Uterus (tissue), 4 donors: ENCODE results near the gene CASZ1. TPM values are rescaled to one million over a fixed set of nuclear protein-coding genes. Genes with fewer than 3 reads are reported as not detected.
A peak's percentile ranks its signal among the peaks of the same experiment; 100 is the strongest.

Source experiments
- DNase-seq, 2 donors: peaks; one replicate each; pipeline ENCODE4 v3.0.0-alpha.2; 2019 to 2020
- H3K27ac ChIP-seq, 2 donors: fragments of 200-600 bp; sonication (generic); 1 replicate in 1 of 2; 2 replicates in 1 of 2; pipeline ENCODE4 v1.5.1; 2016 to 2018
- H3K27me3 ChIP-seq, 2 donors: fragments of 200-600 bp; sonication (generic); one replicate each; pipeline ENCODE4 v1.5.1; 2018 to 2019; ENCODE audit warnings: control low read depth in 1 of 2
- H3K36me3 ChIP-seq, 2 donors: fragments of 200-600 bp; sonication (generic); one replicate each; pipeline ENCODE4 v1.5.1; 2019; ENCODE audit warnings: control low read depth in 1 of 2
- H3K4me1 ChIP-seq, 2 donors: fragments of 200-600 bp; sonication (generic); one replicate each; pipeline ENCODE4 v1.5.1; 2018 to 2019; ENCODE audit warnings: control low read depth in 1 of 2
- H3K4me3 ChIP-seq, 2 donors: fragments of 200-600 bp; sonication (generic); 1 replicate in 1 of 2; 2 replicates in 1 of 2; pipeline ENCODE4 v1.5.1; 2018 to 2019; ENCODE audit warnings: mild to moderate bottlenecking in 1 of 2
- H3K9me3 ChIP-seq, 2 donors: fragments of 200-600 bp; sonication (generic); one replicate each; pipeline ENCODE4 v1.5.1; 2019; ENCODE audit warnings: control low read depth in 1 of 2
- CTCF ChIP-seq, 4 experiments: fragments of 200-600 bp in 2 of 4; fragments of 450-650 bp in 2 of 4; sonication (generic) in 2 of 4; IDR thresholded peaks; one replicate each; pipeline ENCODE4 v1.5.1; 2016 to 2019; ENCODE audit warnings: antibody characterized with exemption in 4 of 4, mild to moderate bottlenecking in 2 of 4, moderate library complexity in 1 of 4
- POLR2A ChIP-seq, 2 donors: fragments of 450-650 bp; IDR thresholded peaks; one replicate each; pipeline ENCODE4 v1.6.1; 2016; ENCODE audit warnings: antibody characterized with exemption in 2 of 2, mild to moderate bottlenecking in 1 of 2, moderate library complexity in 1 of 2
- intact Hi-C: fragments of 100-400 bp; cut with DNase I; formaldehyde crosslinking; loops from one replicate; pipeline ENCODE4 v1.15.1; 2023; ENCODE audit warnings: low total_unique reads
- total RNA-seq, 4 donors: library from RNA; depleted of rRNA in 3 of 4; stranded (reverse); fragments of >200 nt in 3 of 4; gene quantifications; one replicate each; pipeline versions ENCODE4 v1.1.0 to v1.2.4, GENCODE V29; 2014 to 2023
- donor health status: DM: yes; HTN: yes; CAD: no.

The CASZ1 gene, protein sequence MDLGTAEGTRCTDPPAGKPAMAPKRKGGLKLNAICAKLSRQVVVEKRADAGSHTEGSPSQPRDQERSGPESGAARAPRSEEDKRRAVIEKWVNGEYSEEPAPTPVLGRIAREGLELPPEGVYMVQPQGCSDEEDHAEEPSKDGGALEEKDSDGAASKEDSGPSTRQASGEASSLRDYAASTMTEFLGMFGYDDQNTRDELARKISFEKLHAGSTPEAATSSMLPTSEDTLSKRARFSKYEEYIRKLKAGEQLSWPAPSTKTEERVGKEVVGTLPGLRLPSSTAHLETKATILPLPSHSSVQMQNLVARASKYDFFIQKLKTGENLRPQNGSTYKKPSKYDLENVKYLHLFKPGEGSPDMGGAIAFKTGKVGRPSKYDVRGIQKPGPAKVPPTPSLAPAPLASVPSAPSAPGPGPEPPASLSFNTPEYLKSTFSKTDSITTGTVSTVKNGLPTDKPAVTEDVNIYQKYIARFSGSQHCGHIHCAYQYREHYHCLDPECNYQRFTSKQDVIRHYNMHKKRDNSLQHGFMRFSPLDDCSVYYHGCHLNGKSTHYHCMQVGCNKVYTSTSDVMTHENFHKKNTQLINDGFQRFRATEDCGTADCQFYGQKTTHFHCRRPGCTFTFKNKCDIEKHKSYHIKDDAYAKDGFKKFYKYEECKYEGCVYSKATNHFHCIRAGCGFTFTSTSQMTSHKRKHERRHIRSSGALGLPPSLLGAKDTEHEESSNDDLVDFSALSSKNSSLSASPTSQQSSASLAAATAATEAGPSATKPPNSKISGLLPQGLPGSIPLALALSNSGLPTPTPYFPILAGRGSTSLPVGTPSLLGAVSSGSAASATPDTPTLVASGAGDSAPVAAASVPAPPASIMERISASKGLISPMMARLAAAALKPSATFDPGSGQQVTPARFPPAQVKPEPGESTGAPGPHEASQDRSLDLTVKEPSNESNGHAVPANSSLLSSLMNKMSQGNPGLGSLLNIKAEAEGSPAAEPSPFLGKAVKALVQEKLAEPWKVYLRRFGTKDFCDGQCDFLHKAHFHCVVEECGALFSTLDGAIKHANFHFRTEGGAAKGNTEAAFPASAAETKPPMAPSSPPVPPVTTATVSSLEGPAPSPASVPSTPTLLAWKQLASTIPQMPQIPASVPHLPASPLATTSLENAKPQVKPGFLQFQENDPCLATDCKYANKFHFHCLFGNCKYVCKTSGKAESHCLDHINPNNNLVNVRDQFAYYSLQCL (N-terminal part only)
- 10 to 100 TPM in 1 of 4 donors, 1 to 10 TPM in 2, under 1 TPM in 1; 0.59 to 49.2 (median 3.9) TPM for total RNA-seq

- Histone ChIP-seq H3K4me3 (peak within 1 kb of the TSS; percentile 37 to 54), H3K27ac (peak within 1 kb of the TSS; percentile 75 to 87), H3K36me3 (no peaks in the 10 kb centered on the region), H3K9me3 (no peaks in the 10 kb centered on the region), H3K4me1 (no peaks in the 10 kb centered on the region), H3K27me3 (no peaks in the 10 kb centered on the region)
- DNase-seq: peak; percentile 77 to 82
- intact Hi-C loops: no loop called here
- TF ChIP-seq CTCF (IDR thresholded peaks at IDR 0.05): peak in 2 of 4 experiments; percentile 39 to 48
- TF ChIP-seq POLR2A (IDR thresholded peaks at IDR 0.05): peak; percentile 46 to 77
Observed at GRCh38 chr1:10796029-10796944, at the start of gene CASZ1. Gene CASZ1, minus strand, starts transcription at chr1:10796646. Its CDS starts 102,757 bp downstream, at chr1:10693889.

- DNase-seq: no peak
- H3K4me1 ChIP-seq: no peaks in the 10 kb centered on the region
- no peaks in the 10 kb centered on the region for H3K27me3 ChIP-seq
- no peak for TF ChIP-seq CTCF (IDR thresholded peaks at IDR 0.05)
- TF ChIP-seq POLR2A (IDR thresholded peaks at IDR 0.05): no peak
- H3K4me3 ChIP-seq: no peak overlapping the region
- H3K27ac ChIP-seq: no peak overlapping the region
- no peaks in the 10 kb centered on the region for H3K36me3 ChIP-seq
- intact Hi-C loops: no loop called here
- H3K9me3 ChIP-seq: no peaks in the 10 kb centered on the region
Observed at GRCh38 chr1:10843697-10844096, 47.3 kb upstream of the CASZ1 start.

GRCh38 chr1:10841118-10841517 is 44.7 kb upstream of the CASZ1 start:
- Histone ChIP-seq H3K9me3 (no peaks in the 10 kb centered on the region), H3K27me3 (no peaks in the 10 kb centered on the region), H3K4me3 (no peak overlapping the region), H3K4me1 (no peaks in the 10 kb centered on the region), H3K36me3 (no peaks in the 10 kb centered on the region), H3K27ac (no peak overlapping the region)
- DNase-seq: no peak
- intact Hi-C loops: no loop called here
- no peak for TF ChIP-seq POLR2A (IDR thresholded peaks at IDR 0.05)
- TF ChIP-seq CTCF (IDR thresholded peaks at IDR 0.05): no peak

GRCh38 chr1:10839188-10839770 is 42.8 kb upstream of the CASZ1 start:
- intact Hi-C loops: no loop called here
- Histone ChIP-seq H3K4me1 (no peaks in the 10 kb centered on the region), H3K36me3 (no peaks in the 10 kb centered on the region), H3K27me3 (no peaks in the 10 kb centered on the region), H3K9me3 (no peaks in the 10 kb centered on the region), H3K4me3 (no peak overlapping the region), H3K27ac (no peak overlapping the region)
- TF ChIP-seq CTCF (IDR thresholded peaks at IDR 0.05): no peak
- no peak for TF ChIP-seq POLR2A (IDR thresholded peaks at IDR 0.05)
- DNase-seq: no peak
